ENCODE results near the gene RGS9. TPM values are rescaled to one million over a fixed set of nuclear protein-coding genes. Genes with fewer than 3 reads are reported as not detected.

Gene RGS9
- total and polyA plus RNA-seq, 2 of the 13 experiments (the other 11 are each of a cell fraction or from before 2014, with no cell fraction given), result 0.44 to 0.74 TPM

DNA sequence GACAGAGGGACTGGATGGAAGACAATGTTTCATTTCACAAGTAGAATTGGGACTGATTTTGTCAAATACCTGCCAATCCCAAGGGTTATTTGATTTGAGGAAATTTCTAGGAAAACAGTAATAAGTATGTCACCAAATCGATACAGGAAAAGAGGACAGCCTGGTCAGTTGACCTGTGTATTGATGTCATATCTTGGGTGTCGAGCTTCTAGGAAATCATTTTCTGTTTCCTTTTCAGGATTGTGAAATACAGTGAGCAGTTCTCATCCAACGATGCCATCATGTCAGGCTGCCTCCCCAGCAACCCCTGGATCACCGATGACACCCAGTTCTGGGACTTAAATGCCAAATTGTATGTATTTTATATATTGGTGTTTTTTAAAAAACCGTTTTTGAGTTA is 56.1 kb downstream of the RGS9 start (continued):
- TF ChIP-seq YY1 (IDR thresholded peaks at IDR 0.05; ENCODE audit: insufficient read depth, insufficient replicate concordance, low read depth, low read length) (no peak), HHEX (CRISPR knock-in tag; IDR thresholded peaks at IDR 0.05) (0 out of 2 replicates have a peak, but pooled peaks have one; percentile 8)

DNA sequence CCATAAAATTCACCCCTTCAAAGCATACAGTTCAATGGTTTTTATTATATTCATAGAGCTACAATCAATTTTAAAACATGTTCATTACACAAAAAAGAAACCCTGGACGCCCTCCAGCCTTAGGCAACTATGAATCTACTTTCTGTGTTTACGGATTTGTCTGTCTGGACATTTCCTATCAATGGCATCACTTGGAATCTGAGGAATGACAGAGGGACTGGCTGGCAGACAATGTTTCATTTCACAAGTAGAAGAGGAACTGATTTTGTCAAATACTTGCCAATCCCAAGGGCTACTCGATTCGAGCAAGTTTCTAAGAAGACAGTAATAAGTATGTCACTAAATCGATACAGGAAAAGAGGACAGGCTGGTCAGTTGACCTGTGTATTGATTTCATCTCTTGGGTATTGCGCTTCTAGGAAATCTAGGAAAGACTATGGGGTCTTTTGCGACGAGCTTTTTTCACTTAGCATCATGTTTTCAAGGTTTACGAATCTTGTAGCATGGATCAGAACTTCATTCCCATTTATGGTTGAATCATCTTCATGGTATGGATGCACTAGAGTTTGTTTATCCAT is 56.6 kb downstream of the RGS9 start:
- ATAC-seq (no peak), DNase-seq (ENCODE audit: low spot score) (no peak), FAIRE-seq (no peak)
- H4K20me1 ChIP-seq (ENCODE audit: insufficient read depth, low read length), result no peaks in the 10 kb centered on the region; the same call in 1 of the 2 replicates
- no peak overlapping the region for H3K4me2 ChIP-seq (ENCODE audit: low read depth, low read length)
- CTCF ChIA-PET (ENCODE audit: low intra/inter-chr PET ratio, low total read pairs), result no interaction called here
- WGBS (ENCODE audit: low lambda C conversion rate), result 30% methylated on average over 9 of the region's 9 CpGs
- no peaks in the 10 kb centered on the region for H3K79me2 ChIP-seq (ENCODE audit: insufficient read depth, low read length)
- H3K9ac ChIP-seq (ENCODE audit: insufficient read depth, low read depth, low read length), result no peak overlapping the region
- BruUV-seq (replicated peaks), result no TSS peak
- in situ Hi-C loops (cut with HindIII; ENCODE audit: extremely low pct_ligation_motif_present, low pct_unique_long_range_greater_than_20kb) (no loop called here), intact Hi-C loops (cut with micrococcal nuclease; ENCODE audit: unreplicated experiment) (no loop called here)
- no peak overlapping the region for H3K27ac ChIP-seq (ENCODE audit: extremely low read length, insufficient read depth, low read length)
- H3K27me3 ChIP-seq (ENCODE audit: control insufficient read depth in 1 of 2, insufficient read depth in 2 of 2, low read length in 2 of 2), result peaks cover 3 to 13% of the 10 kb centered on the region in 2 experiments; a peak in 4 of 5 replicates
- H3K36me3 ChIP-seq (replicated peaks in 1 of 2; ENCODE audit: control insufficient read depth in 1 of 2, insufficient read depth in 2 of 2, low read length in 2 of 2), result no peaks in the 10 kb centered on the region
- H2AFZ ChIP-seq (ENCODE audit: low read length), result no peak overlapping the region
- no peak overlapping the region for H3K4me3 ChIP-seq (replicated peaks in 1 of 3; ENCODE audit: insufficient read depth in 1 of 3, low read depth in 2 of 3, low read length in 3 of 3)
- no peaks in the 10 kb centered on the region for H3K9me3 ChIP-seq (ENCODE audit: low read length)
- POLR2A ChIA-PET, result no interaction called here
- TF ChIP-seq KAT2B (IDR thresholded peaks at IDR 0.05; ENCODE audit: borderline replicate concordance, low read depth, low read length) (peak; percentile 63; the same call in 1 of the 2 replicates), BCL6 (CRISPR knock-in tag; IDR thresholded peaks at IDR 0.05) (peak; percentile 65; the same call in 1 of the 2 replicates)
- TF ChIP-seq, protein P1, sequence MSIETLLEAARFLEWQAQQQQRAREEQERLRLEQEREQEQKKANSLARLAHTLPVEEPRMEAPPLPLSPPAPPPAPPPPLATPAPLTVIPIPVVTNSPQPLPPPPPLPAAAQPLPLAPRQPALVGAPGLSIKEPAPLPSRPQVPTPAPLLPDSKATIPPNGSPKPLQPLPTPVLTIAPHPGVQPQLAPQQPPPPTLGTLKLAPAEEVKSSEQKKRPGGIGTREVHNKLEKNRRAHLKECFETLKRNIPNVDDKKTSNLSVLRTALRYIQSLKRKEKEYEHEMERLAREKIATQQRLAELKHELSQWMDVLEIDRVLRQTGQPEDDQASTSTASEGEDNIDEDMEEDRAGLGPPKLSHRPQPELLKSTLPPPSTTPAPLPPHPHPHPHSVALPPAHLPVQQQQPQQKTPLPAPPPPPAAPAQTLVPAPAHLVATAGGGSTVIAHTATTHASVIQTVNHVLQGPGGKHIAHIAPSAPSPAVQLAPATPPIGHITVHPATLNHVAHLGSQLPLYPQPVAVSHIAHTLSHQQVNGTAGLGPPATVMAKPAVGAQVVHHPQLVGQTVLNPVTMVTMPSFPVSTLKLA (IDR thresholded peaks at IDR 0.05), result no peak
- no peaks in the 10 kb centered on the region for H3K4me1 ChIP-seq (ENCODE audit: insufficient read depth, low read length)

Data from HepG2 (cell line).